OCI-LY1 (cell line): Measurements from ENCODE around the gene ZXDB.

Experiments used
- EZH2 ChIP-seq: fragments of 200-600 bp; sonication (generic), shearing (Covaris generic); IDR thresholded peaks from 2 replicates; pipeline ENCODE4 v1.8.0; 2017; ENCODE audit warnings: borderline replicate concordance, mixed run types, mild to moderate bottlenecking, antibody characterized with exemption, low read length, moderate library complexity, mixed read lengths
- TF ChIP-seq, protein P1 (sequence below): fragments of 200-600 bp; sonication (generic), shearing (Covaris generic); IDR thresholded peaks from 2 replicates; pipeline ENCODE4 v1.5.1; 2017; ENCODE audit warnings: mild to moderate bottlenecking, antibody characterized with exemption, low read length, moderate library complexity, mixed read lengths

DNA sequence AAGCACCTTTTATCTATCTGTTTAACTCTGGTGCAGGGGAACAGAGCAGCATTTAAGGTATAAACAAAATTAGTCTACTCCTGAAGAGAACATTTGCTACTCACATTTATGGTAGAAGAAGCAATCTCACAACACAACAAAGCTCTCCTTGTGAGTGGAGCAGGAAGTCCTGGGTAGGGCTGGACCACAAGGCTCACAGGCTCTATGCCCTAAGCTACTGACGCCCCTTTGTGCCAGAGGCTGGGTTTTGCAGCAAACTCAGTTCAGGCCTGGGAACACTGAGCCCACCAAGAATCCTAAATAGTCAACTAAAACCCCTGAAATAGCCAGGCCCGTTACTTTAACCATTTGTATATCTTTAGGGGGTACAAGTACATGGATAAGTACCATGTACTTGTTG lies 4.7 kb upstream of the ZXDB start:
- TF ChIP-seq, protein P1, sequence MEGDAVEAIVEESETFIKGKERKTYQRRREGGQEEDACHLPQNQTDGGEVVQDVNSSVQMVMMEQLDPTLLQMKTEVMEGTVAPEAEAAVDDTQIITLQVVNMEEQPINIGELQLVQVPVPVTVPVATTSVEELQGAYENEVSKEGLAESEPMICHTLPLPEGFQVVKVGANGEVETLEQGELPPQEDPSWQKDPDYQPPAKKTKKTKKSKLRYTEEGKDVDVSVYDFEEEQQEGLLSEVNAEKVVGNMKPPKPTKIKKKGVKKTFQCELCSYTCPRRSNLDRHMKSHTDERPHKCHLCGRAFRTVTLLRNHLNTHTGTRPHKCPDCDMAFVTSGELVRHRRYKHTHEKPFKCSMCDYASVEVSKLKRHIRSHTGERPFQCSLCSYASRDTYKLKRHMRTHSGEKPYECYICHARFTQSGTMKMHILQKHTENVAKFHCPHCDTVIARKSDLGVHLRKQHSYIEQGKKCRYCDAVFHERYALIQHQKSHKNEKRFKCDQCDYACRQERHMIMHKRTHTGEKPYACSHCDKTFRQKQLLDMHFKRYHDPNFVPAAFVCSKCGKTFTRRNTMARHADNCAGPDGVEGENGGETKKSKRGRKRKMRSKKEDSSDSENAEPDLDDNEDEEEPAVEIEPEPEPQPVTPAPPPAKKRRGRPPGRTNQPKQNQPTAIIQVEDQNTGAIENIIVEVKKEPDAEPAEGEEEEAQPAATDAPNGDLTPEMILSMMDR, result no peak
- no peak for TF ChIP-seq EZH2
